Osteocyte (in vitro differentiated cells): ENCODE measurements around the gene RFNG. TPM values are rescaled to one million over a fixed set of nuclear protein-coding genes. Genes with fewer than 3 reads are reported as not detected.

Experiments used
- DNase-seq: peaks from one replicate; pipeline ENCODE4 v3.0.0; 2021; ENCODE audit warnings: mixed read lengths; ENCODE audit not compliant: unreplicated experiment; ENCODE audit errors: extremely low spot score
- H3K27ac Mint-ChIP-seq: one replicate; pipeline ENCODE4 v1.8.0; 2021; ENCODE audit warnings: mild to moderate bottlenecking, mixed read lengths; ENCODE audit not compliant: unreplicated experiment
- H3K27me3 Mint-ChIP-seq: one replicate; pipeline ENCODE4 v1.8.0; 2021; ENCODE audit warnings: mixed read lengths; ENCODE audit not compliant: unreplicated experiment
- H3K36me3 Mint-ChIP-seq: one replicate; pipeline ENCODE4 v1.8.0; 2021; ENCODE audit warnings: mixed read lengths; ENCODE audit not compliant: unreplicated experiment
- H3K4me1 Mint-ChIP-seq: one replicate; pipeline ENCODE4 v1.8.0; 2021; ENCODE audit warnings: mixed read lengths; ENCODE audit not compliant: unreplicated experiment
- H3K4me3 Mint-ChIP-seq: one replicate; pipeline ENCODE4 v1.8.0; 2021; ENCODE audit warnings: mild to moderate bottlenecking, moderate library complexity, mixed read lengths; ENCODE audit not compliant: unreplicated experiment
- H3K9me3 Mint-ChIP-seq: one replicate; pipeline ENCODE4 v1.8.0; 2021; ENCODE audit warnings: mixed read lengths; ENCODE audit not compliant: unreplicated experiment
- CTCF ChIP-seq: fragments of 200-600 bp; sonication (generic); IDR thresholded peaks from 2 replicates; pipeline ENCODE4 v1.5.0; 2021; ENCODE audit warnings: antibody characterized with exemption, mild to moderate bottlenecking, moderate library complexity
- total RNA-seq: library from RNA; stranded (reverse); gene quantifications from 2 replicates; pipeline ENCODE4 v1.2.1, GENCODE V29; 2021

The RFNG gene
- total RNA-seq, 1 donor from 2014 or later = 41.0 TPM

GRCh38 chr17:82024859-82025258, 26.8 kb downstream of the RFNG start:
- TF ChIP-seq CTCF = no peak
- Mint-ChIP-seq H3K27ac (no peak overlapping the region), H3K4me1 (peaks cover 22% of the 10 kb centered on the region), H3K9me3 (no peaks in the 10 kb centered on the region), H3K4me3 (no peak overlapping the region), H3K27me3 (no peaks in the 10 kb centered on the region), H3K36me3 (no peaks in the 10 kb centered on the region)
- DNase-seq = no peak

- Mint-ChIP-seq H3K9me3 (no peaks in the 10 kb centered on the region), H3K4me1 (peaks cover 22% of the 10 kb centered on the region), H3K27me3 (no peaks in the 10 kb centered on the region), H3K36me3 (no peaks in the 10 kb centered on the region), H3K27ac (no peak overlapping the region), H3K4me3 (peak overlapping the region; percentile 77)
- no peak for TF ChIP-seq CTCF
- no peak for DNase-seq
These were observed 28.0 kb downstream of the RFNG start for GRCh38 chr17:82023447-82024241.

DNA sequence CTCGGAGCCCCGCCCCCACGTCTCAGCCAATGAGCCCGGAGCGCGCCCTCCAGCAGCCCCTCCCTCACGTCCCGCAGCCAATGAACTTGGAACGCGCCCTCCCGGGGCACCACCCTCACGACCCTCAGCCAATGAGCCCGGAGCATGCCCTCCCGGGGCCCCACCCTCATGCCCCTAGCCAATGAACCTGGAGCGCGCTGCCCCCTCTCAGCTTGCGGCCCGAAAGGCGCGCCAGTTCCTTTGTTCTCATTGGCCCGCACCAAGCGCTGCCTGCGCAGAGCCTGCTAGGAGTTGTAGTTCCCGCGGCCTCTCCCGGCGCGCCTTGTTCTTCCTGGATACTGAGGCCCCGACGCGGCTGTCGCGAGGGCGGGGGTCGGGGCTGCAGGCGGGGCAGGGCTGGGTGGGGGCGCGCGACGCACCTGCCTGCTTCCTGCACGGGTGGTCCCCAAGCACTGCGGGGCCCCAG, 28.6 kb downstream of the RFNG start, which contains the start of gene LRRC45:
LRRC45 (plus strand) TSS at position 325 of the 466 bp plus-strand sequence. CDS start 339 bp downstream, outside the sequence.
- peak within 1 kb of the TSS; percentile 59 for H3K27ac Mint-ChIP-seq
- no peaks in the 10 kb centered on the region for H3K27me3 Mint-ChIP-seq
- TF ChIP-seq CTCF = no peak
- peak; percentile 100 for DNase-seq
- peaks cover 22% of the 10 kb centered on the region for H3K4me1 Mint-ChIP-seq
- peak within 1 kb of the TSS; percentile 77 for H3K4me3 Mint-ChIP-seq
- no peaks in the 10 kb centered on the region for H3K9me3 Mint-ChIP-seq
- peaks cover 3% of the 10 kb centered on the region for H3K36me3 Mint-ChIP-seq

- no peak for DNase-seq
- Mint-ChIP-seq H3K27ac (peak within 1 kb of the TSS; percentile 59), H3K27me3 (no peaks in the 10 kb centered on the region), H3K4me3 (peak within 1 kb of the TSS; percentile 77), H3K9me3 (no peaks in the 10 kb centered on the region), H3K36me3 (peaks cover 3% of the 10 kb centered on the region), H3K4me1 (peaks cover 22% of the 10 kb centered on the region)
- TF ChIP-seq CTCF = no peak
These were observed 29.2 kb downstream of the RFNG start, which contains the start of gene CENPX for GRCh38 chr17:82022310-82022980. CENPX (minus strand) TSS chr17:82022878; CDS start chr17:82022861, 17 bp downstream.

GRCh38 chr17:82021900-82022309, 29.7 kb downstream of the RFNG start:
- Mint-ChIP-seq H3K9me3 (no peaks in the 10 kb centered on the region), H3K27me3 (no peaks in the 10 kb centered on the region), H3K36me3 (peaks cover 5% of the 10 kb centered on the region), H3K27ac (peak overlapping the region; percentile 59), H3K4me1 (peaks cover 22% of the 10 kb centered on the region), H3K4me3 (peak overlapping the region; percentile 77)
- DNase-seq = no peak
- TF ChIP-seq CTCF = no peak
